OCI-M2 (cell line): ENCODE measurements around the gene MMP15.
"Not testable (repeated sequence)": the region's sequence is repeated elsewhere in the genome, so short reads cannot be mapped to it uniquely, and the experiment has no call there.

Experiments used
- DNase-seq: peaks from one replicate; lab custom pipeline; 2025; ENCODE audit not compliant: unreplicated experiment; lab: John Stamatoyannopoulos, UW

Gene MMP15

DNA sequence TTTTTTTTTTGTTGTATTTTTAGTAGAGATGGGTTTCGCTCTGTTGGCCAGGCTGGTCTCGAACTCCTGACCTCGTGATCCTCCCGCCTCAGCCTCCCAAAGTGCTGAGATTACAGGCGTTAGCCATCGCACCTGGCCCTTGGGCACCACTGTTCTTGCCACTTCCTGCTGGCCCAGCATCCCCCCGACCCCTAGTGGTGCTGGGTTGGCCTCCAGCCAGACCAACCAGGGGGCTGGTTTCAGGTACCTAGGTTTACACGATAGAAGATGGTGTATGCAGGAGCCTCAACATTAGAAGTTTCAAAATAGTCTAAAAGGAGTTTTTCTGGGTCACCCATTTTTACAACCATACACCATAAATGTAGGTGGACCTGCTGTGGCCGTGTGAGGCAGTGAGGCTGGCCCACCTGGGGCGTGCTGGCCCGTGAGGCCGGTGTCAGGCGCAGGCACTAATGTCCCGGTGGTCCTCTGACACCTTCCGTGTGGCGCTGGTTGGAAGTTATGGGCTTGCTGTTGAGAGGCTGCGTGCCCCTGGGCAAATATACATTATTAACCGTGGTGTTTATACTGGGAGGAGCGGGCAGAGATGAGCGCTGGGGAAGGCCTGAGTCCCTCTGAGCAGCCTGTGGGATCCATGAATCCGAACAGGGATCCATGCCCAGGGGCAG, 60.2 kb downstream of the MMP15 start:
- DNase-seq: no peak

DNA sequence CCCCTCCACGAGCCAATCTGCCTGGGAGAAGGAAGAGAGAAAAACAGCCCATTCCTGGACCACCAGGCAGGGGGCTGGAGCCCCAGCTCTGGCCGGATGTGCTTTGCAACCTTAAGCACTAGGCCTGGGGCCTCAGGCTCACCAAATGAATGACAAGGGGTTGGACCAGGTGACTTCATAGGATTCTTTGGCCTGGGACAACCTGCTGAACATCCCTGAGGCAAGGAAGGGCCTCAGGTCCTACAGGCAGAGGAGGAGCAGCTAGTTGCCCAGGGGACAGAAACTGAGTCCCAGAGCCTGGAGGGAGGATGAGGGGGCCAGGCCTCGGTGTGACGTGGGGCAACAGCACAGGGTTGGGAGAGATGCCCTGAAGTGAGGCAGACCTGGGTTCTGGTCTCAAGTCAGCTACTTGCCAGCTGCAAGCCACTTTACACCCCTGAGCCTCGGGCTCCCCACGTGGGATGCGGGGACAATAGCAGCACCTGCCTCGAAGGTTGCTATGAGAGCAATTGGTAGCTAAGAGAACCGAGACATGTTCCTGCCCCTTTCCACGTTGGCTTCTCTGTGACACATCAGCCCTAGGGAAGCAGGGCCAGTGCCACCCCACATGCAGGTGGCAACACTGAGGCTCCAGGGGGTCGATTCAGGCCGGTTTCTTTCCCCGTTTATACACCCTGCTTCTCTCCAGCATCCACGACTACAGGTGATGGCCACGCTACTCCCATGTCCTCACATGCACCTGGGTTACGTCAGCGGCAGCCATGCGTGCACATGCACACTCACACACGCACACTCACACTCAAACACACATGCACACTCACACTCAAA, 61.0 kb downstream of the MMP15 start:
- DNase-seq: no peak

DNA sequence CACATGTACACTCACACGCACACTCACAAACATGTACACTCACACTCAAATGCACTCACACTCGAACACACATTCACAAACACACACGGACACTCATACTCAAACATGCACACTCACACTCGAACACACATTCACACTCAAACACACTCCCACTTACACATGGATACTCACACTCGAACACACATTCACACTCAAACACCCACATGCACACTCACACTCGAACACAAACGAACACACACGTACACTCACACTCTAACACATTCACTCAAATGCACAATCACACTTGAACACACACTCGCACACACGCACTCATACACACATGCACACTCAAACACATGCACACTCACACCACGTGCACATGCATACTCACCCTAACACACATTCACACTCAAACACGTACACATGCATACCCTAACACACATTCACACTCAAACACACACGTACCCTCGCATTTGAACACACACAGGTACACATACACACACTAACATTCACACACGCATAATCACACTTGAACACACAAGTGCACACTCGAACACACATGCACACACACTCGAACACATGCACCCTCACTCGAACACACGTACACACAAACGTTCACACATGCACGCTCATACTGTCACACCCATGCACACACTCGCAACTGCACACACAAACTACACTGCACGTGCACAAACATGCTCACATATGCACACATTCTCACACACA, 61.8 kb downstream of the MMP15 start:
- no peak for DNase-seq

- no peak for DNase-seq
Measured at GRCh38 chr16:58088091-58088490, 62.5 kb downstream of the MMP15 start.

- not testable (repeated sequence) for DNase-seq
Measured at GRCh38 chr16:58090396-58090795, 64.8 kb downstream of the MMP15 start.

- no peak for DNase-seq
Measured at GRCh38 chr16:58094026-58094425, 68.5 kb downstream of the MMP15 start.

GRCh38 chr16:58094791-58095574, 69.4 kb downstream of the MMP15 start:
- DNase-seq: no peak

DNA sequence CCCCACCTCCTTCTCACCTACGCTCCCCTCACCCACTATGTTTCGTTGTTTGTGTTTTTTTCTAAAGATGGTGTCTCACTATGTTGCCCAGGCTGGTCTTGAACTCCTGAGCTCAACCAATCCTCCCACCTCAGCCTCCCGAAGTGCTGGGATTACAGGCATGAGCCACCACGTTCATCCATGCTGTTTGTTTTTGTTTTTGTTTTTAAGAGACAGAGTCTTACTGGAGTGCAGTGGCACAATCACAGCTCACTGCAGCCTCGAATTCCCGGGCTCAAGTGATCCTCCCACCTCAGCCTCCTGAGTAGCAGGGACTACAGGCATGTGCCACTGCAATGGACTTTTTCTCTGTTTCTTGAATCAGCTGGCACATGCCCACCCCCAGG, 70.0 kb downstream of the MMP15 start:
- DNase-seq: not testable (repeated sequence)

DNA sequence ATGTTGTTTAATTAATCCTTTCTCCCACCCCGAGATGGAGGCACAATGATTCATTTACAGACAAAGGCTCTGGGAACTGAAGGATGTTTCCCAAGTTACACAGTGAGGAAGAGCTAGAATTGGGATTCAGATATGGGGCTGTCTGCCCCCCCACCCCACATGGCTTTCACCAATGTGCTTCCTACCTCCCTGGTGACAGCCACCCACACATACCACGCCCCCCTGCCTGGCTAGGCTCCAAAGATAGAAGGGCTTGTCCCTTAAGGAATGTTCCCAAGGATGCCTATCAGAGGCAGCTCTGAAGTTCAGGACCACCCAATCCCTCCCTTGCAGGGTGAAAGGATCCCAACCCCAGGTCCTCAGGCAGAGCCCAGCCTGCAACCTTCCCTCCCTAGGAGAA, 70.7 kb downstream of the MMP15 start:
- DNase-seq: no peak
